NCI-H128 (cell line): ENCODE data around the gene FHOD3.
A peak's percentile ranks its signal among the peaks of the same experiment; 100 is the strongest.
"Not testable (repeated sequence)": the region's sequence is repeated elsewhere in the genome, so short reads cannot be mapped to it uniquely, and the experiment has no call there.

Experiments
- DNase-seq: peaks from one replicate; lab custom pipeline; 2025; ENCODE audit not compliant: unreplicated experiment; lab: John Stamatoyannopoulos, UW

Gene FHOD3

GRCh38 chr18:36688020-36688965, 390.8 kb downstream of the FHOD3 start:
- peak; percentile 59 for DNase-seq

GRCh38 chr18:36692371-36692770, 394.9 kb downstream of the FHOD3 start:
- no peak for DNase-seq

- no peak for DNase-seq
Measured at GRCh38 chr18:36692921-36693332, 395.4 kb downstream of the FHOD3 start.

GRCh38 chr18:36693931-36694620, 396.6 kb downstream of the FHOD3 start:
- peak; percentile 74 for DNase-seq

GRCh38 chr18:36695806-36696205, 398.3 kb downstream of the FHOD3 start:
- DNase-seq: no peak

- no peak for DNase-seq
Measured at GRCh38 chr18:36697905-36698304, 400.4 kb downstream of the FHOD3 start.

GRCh38 chr18:36700955-36701354, 403.4 kb downstream of the FHOD3 start:
- no peak for DNase-seq

- no peak for DNase-seq
Measured at GRCh38 chr18:36702401-36703013, 405.0 kb downstream of the FHOD3 start.

GRCh38 chr18:36704156-36704555, 406.6 kb downstream of the FHOD3 start:
- DNase-seq: no peak

- no peak for DNase-seq
Measured at GRCh38 chr18:36706134-36706881, 408.8 kb downstream of the FHOD3 start.

GRCh38 chr18:36708366-36708765, 410.9 kb downstream of the FHOD3 start:
- DNase-seq: no peak

- no peak for DNase-seq
Measured at GRCh38 chr18:36709315-36709714, 411.8 kb downstream of the FHOD3 start.

GRCh38 chr18:36711014-36711725, 413.7 kb downstream of the FHOD3 start:
- DNase-seq: no peak

- no peak for DNase-seq
Measured at GRCh38 chr18:36711813-36712444, 414.4 kb downstream of the FHOD3 start.

GRCh38 chr18:36714476-36714875, 417.0 kb downstream of the FHOD3 start:
- no peak for DNase-seq

- no peak for DNase-seq
Measured at GRCh38 chr18:36717422-36718110, 420.1 kb downstream of the FHOD3 start.

- DNase-seq: no peak
Measured at GRCh38 chr18:36718705-36719328, 421.3 kb downstream of the FHOD3 start.

- DNase-seq: no peak
Measured at GRCh38 chr18:36719630-36720029, 422.1 kb downstream of the FHOD3 start.

- DNase-seq: not testable (repeated sequence)
Measured at GRCh38 chr18:36721351-36721750, 423.8 kb downstream of the FHOD3 start.
